ENCODE results near the gene TPM4.

TPM4 gene

DNA sequence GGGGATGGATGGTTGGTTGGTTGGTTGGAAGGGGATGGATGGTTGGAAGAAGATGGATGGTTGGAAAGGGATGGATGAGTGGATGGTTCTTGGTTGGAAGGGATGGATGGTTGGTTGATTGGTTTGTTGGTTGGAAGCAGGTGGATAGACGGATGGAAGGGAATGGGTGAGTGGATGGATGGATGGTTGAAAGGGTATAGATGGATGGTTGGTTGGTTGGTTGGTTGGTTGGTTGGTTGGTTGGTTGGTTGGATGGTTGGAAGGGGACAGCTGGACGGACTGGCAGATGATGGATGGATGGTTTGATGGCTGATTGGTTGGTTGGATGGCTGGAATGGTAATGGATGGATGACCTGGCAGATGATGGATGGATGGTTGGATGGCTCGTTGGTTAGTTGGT is 55.4 kb downstream of the TPM4 start:
- no peak for DNase-seq (ENCODE audit: low spot score)

DNA sequence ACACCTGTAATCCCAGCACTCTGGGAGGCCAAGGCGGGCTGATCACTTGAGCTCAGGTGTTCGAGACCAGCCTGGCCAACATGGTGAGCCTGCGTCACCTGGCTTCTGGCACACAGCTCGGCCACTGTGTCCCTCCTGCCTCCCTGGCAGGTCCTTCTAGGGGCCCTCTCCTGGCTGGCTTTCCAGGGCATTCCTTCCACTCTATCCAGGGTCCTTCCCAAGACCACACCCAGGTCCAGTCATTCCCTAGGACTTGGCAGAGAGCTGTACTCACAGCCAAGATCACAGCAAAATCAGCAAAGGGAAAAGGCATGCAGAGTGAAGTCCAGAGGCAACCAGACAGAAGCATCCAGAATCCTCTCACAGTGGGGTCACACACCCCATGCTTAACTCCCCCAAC is 57.5 kb downstream of the TPM4 start:
- DNase-seq (ENCODE audit: low spot score) = no peak

DNA sequence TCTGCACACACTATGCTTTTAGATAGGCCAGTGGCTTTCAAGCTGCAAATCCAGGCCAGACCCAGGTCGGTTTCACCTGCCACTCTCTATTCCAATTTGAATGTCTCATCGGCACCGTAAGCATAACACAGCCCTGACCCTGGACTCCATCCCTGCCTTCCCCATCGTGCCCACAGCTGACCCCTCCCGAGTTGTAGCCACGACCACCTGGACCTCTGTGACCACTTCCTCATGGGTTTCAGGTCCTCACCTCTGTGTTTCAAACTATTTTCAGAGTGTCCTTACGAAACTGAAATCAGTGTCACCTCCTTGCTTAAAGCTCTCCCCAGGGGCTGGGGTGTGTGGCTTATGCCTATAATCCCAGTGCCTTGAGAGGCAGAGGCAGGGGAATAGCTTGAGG is 58.2 kb downstream of the TPM4 start:
- no peak for DNase-seq (ENCODE audit: low spot score)

DNA sequence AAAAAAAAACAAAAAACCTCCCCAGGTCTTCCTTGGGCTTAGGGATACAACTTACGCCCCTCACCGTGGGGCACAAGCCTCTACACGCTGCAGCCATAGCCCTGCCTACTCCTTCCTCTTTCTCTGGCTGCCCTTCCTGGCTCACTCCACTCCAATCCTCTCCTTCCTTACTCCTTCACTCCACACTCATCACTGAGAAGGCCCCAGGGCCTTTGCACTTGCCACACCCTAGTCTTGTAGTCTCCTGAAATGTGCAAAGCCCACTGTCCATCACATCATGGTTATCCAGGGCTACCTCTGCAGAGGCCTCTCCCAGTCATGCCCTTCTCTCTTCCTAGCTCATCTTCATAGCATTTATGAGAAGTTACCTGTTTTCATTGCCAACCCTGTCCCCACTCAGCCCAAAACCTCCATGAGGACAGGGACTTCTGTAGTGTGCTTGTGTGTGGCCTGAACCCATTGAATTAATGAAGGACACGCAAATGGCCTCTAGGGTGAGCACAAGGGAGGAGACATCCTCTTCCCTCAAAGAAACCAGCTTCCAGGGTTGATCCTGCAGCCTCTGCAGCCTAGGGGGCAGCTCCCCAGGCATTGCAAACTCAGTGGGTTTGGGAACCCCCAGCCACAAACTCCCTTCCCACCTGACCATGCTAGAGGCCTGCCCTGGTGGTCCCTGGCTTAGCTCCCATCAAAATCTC is 59.3 kb downstream of the TPM4 start:
- no peak for DNase-seq (ENCODE audit: low spot score)

DNA sequence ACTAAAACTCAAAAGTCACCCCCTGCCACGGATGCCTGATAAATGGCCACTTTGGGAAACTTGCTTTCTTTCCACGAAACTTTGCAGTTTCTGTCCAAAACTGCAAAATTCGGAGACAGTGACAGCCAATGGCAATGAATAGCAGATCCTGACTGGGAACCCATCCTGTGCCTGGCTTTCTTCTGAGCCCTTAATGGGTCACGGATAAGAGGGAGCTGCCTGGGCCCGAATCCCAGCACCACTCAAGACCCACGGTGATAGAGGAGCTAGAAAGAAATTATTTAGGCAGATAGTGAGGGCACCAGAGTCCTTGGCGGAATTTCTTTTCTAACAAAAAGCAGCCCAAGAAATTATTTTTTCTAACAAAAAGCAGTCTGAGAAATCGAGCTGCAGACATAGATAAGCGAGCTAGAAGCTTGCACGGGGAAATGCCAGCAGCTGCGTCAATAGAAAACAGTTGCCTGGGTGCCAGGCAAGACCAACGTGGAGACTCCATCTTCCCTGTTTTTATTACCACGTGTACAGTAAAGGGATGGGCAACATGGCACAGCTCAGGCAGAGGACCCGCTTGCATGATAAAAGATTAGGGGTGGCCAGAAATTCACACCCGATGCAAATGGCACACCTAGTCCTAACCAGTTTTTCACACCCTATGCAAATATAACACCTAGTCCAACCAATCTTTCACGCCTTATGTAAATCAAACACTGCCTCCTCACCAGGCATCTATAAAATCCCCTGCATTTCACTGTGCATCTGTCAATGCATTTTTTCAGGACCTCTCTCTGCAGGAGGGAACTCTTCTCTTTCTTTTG is 60.1 kb downstream of the TPM4 start:
- no peak for DNase-seq (ENCODE audit: low spot score)

DNA sequence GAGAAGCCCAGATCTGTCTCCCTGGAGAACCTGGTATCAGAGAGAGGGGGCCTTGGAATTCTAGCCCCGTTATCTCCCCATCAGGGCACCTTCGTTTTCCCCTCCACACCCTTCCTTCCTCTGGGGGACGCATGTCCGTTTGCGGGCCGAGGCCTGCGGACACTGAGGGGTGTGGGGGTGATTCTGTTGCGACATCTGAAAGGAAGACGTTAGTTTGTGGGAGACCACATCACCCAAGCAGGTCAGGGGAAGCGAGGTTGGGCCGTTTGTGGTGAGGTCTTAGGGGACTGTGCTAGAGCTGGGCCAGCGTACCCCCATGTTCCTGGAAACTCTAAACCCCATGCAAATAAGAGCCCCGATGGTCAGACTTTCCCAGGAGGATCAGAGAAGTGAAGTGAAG is 63.5 kb downstream of the TPM4 start:
- DNase-seq (ENCODE audit: low spot score) = no peak

DNA sequence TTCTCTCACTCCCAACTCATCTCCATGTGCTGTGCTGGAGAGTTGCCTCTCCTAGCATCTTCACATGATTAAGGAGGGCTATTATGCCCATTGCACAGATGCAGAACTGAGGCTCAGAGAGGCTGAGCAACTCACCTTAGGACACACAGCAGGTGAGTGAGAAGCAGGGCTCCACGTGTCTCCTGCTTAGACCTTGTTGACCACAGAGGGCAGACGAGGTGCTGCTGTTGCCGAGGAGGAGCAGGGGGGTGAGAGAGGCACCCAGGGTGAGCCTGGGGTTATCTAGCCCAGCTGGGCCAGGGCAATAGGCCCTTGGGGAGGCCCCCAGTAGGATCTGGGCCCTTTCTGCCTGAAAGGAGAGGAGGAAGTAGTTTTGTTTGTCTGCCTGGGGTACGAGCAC is 64.7 kb downstream of the TPM4 start:
- no peak for DNase-seq (ENCODE audit: low spot score)

DNA sequence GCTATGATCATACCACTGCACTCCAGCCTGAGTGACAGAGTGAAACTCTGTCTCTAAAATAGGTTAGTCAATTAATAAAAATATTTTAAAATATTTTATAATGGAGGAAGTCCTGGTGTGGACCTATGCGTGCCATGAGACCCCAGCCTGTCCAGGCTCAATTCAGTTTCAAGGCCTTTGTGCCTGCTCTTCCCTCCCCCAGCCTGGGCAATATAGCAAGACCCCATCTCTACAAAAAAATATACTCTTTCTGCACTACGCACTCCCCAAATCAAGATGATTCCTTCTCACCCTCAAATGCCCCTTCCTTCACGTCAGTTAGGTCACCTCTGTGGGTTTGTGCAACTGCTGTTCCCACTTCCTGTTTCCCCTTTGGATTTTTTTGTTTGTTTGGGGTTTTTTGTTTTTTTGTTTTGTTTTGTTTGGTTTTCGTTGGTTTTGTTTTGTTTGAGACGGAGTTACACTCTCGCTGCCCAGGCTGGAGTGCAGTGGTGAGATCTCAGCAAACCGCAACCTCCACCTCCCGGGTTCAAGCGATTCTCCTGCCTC is 65.8 kb downstream of the TPM4 start:
- no peak for DNase-seq (ENCODE audit: low spot score)

DNA sequence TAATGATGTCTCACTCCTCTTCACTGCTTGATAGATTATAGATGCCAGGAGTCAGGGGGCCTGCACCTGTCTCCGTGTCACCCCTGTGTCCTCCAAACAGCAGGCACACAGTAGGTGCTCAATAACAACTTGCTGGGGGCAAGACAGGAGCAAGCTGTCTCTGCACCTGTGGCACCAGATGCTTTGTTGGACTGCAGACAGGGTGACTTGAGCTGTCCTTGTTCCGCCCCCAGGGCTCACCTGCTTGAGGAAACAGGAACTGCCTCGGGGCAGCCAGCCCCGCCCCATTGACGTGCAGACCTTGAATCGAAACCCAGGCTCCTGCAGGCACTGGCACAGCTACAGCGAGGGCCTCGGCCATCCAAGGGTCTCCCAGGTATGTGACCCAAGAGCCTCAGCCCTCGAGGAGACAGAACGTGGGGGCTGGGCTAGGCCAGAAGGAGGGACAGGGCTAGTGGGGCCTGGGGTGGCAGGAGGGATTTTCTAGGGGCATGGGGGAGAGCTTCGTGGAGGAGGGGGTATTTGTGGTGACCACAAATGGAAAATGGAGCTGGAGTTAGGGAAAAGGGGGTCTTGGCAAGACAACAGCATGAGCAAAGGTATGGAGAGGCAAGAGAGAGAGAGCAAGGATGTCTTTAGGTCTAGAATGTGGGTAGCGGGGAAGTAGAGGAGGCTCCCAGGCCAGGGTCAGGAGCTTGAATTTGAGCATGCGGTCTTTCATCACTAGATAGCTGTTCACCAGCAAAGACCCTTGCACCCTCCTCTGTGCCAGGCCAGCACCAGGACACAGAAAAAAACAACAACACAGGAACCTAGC is 67.3 kb downstream of the TPM4 start, which contains the start of gene HSH2D:
Gene HSH2D, plus strand, starts transcription at position 287 of the 817 bp plus-strand sequence. CDS start 5,066 bp downstream, outside the sequence.
- DNase-seq (ENCODE audit: low spot score) = no peak

DNA sequence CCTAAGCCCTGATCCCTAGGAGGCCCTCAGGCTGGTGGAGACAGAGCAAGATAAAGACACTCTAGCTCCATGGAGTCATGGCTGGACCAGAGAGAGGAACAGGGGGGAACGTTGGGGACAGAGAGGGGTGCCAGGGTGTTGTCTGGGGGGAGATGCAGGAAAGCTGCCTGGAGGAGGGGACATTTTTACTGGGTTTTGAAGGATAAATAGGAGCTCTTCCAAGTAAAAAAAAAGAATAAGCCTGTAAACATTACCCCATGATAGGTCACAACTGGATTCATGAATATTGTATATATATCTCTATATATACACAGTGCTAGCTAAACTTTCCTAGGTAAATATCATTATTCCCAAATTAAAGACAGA is 67.9 kb downstream of the TPM4 start:
- no peak for DNase-seq (ENCODE audit: low spot score)

DNA sequence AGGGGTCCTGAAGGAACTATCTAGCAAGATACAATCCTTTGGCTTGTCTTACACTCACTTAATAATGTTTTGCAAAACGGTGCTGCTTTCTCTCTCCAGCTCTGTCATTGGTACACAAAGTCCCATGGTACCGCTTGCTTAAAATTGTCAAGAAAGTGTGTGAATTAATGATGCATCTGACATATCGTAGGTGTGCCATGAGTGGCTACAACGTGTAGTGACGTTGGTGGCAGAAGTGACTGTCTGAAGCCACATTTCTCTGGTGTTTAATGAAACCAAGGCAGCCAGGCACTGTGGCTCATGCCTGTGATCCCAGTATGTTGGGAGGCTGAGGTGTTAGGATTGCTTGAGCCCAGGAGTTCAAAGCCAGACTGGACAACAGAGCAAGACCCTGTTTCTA is 69.8 kb downstream of the TPM4 start:
- DNase-seq (ENCODE audit: low spot score) = no peak

DNA sequence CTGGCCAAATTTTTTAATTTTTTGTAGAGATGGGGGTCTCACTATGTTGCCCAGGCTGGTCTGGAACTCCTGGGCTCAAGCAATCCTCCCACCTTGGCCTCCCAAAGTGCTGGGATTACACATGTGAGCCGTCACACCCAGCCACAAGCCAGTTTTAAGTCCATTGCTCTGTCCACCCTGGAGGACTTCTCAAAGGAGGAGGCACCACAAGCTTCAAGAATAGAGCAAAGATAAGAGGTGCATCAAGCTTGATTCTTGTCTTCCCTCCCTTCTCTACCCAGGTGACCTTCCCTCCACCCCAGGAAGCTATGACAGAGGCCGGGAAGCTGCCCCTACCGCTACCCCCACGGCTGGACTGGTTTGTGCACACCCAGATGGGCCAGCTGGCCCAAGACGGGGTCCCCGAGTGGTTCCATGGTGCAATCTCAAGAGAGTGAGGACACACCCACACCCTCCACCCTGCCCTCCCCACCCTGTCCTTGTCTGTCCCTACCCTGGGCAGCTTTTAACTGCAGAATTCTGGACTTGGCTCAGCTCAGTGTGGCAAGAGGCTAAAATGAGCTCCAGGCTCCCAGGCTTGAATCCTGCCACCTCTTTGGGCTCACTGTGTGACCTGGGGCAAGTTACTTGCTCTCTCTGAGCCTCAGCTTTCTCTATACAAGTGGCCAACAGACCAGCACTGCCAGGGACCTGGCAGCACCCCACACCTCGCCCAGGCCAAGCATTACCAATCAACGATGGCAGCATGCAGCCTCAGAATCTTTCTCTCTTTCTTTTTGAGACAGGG is 72.3 kb downstream of the TPM4 start:
- DNase-seq (ENCODE audit: low spot score) = no peak

Measured in kidney capillary endothelial cell (primary cell).